GM12872 (cell line): ENCODE results near the gene ABCB9.

Experiments
- CTCF ChIP-seq: IDR thresholded peaks from 3 replicates; pipeline ENCODE4 v1.5.1; 2011; ENCODE audit warnings: low read depth, mild to moderate bottlenecking, low read length, moderate library complexity; ENCODE audit not compliant: insufficient read depth

The ABCB9 gene

DNA sequence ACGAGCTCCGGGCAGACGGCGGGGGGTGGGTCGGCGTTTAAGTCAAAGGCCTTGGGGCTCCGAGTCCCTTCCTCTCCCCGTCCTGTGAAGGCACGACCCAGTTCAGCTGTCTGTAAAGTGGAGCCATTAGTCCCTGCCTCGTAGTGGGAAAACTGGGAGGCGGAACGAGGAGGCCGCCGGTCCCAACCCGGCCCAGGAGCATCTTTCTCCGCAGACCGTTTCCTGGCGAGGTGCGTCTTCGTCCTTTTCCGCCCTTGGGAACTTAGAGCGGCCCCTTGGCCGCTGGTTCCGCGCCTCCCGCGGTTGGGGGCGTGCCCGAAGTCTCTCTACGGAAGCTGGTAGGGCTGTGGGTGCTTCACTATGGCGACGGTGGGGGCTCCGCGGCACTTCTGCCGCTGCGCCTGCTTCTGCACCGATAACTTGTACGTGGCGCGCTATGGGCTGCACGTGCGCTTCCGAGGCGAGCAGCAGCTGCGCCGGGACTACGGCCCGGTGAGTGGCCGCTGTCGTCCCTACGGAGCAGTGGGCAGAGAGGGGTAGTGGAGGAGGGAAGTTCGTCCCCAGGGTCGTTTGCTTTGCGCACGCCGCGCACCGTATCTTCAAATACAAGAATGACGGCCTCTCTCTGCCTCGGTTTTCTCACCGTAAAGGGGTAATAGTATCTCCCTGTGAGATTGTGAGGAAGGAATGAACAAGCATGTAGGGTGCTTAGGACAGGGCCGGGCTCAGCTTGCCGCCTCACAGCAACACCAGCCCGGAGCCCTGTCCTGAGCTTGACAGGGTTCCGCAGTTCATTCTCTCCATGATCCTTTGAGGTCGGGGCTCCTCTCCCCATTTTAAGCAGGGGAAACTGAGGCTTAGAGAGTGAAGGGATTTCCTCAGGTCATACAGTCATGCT, 8.9 kb upstream of the ABCB9 start, which contains the start of gene OGFOD2:
Gene OGFOD2, plus strand, starts transcription at position 353 of the 898 bp plus-strand sequence. Its CDS starts 8 bp downstream, at position 361.
- TF ChIP-seq CTCF = no peak

DNA sequence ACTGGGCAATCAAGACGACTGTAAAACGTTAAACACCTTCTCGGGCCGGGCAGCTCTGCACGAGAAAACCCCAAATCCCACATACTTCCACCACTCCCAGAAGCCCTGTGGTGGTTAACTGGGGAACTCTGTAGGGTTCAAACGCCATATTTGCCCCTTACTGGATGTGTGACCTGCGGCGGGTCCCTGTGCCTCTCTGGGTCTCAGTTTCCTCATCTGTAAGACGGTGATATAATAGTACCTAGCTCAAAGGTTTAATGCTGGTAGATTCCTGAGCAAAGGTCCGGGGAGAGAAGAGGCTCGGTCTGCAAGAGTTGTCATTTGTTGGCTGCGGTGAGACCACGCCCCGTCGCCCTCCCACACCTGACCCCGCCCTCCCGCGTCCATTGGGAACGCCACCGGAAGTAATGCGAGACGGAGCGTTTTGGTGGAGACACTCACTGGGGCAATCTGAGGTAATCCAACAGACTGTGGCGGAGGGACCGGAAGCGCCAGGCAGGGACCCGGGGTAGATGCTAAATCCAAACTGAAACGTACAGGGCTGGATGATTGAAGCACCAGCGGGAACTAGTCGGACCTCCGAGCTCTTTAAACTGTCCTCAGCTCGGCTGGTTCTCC, 8.1 kb upstream of the ABCB9 start:
- no peak for TF ChIP-seq CTCF

- no peak for TF ChIP-seq CTCF
Measured at GRCh38 chr12:122969676-122970075, 3.4 kb upstream of the ABCB9 start.

DNA sequence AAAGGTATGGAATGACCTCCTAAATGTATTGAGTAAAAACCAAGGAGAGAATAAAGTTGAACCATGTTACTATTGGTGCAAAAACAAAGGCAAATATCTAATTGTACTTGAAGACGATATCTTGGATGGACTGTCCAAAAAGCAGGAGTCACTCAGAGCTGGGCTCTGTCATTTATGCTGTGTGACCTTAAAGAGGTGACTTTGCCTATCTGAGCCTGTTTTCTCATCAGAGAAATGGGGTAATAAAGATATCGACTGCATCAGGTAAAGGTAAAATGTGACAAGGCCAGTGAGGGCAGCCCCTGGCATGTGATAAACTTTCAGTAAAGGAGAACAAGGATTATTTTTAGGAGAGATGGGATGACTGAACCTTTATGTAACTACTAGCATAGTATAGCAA, 1.8 kb upstream of the ABCB9 start:
- TF ChIP-seq CTCF = no peak

GRCh38 chr12:122966743-122967550, 684 bp upstream of the ABCB9 start:
- no peak for TF ChIP-seq CTCF

DNA sequence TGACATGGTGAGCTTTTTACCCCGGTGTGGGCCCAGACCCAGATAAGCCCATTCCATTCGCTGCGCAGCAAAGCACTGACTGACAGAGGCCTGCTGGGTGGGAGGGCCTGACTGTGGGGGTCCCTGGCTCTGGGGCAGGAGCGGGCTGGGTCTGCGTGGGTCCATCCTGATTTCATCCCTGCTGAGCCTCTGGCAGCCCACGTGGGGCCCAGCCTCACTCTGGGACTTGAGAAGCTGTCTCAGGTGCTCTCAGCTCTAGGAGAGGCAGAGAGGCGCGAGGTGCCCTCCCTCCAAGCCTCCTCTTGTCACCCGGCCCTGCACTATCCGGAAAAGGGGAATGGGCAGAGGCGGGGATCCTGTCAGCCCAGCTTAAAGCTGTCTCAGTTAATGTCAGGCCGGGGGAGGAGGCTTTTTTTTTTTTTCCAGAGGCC, 927 bp downstream of the ABCB9 start:
- no peak for TF ChIP-seq CTCF
